ENCODE measurements around the gene CAPZA2. TPM values are rescaled to one million over a fixed set of nuclear protein-coding genes. Genes with fewer than 3 reads are reported as not detected.
"Not testable (repeated sequence)": the region's sequence is repeated elsewhere in the genome, so short reads cannot be mapped to it uniquely, and the experiment has no call there.

Gene CAPZA2
- 10 to 100 TPM; 13.6 to 44.9 TPM for polyA plus RNA-seq

GRCh38 chr7:116862234-116862950, at the start of gene CAPZA2:
Gene CAPZA2, plus strand, starts transcription at chr7:116862587. Its CDS starts 25 bp downstream, at chr7:116862612.
- Histone ChIP-seq H3K9me3 (ENCODE audit: control insufficient read depth in 2 of 2, insufficient read depth in 1 of 2, low read depth in 1 of 2, low read length in 1 of 2) (no peaks in the 10 kb centered on the region), H3K27me3 (ENCODE audit: control insufficient read depth in 1 of 2, insufficient read depth in 2 of 2, low read length in 2 of 2) (no peaks in the 10 kb centered on the region), H3K27ac (ENCODE audit: low read depth in 2 of 2, low read length in 1 of 2) (peak within 1 kb of the TSS; percentile 96 to 99), H3K36me3 (ENCODE audit: control insufficient read depth in 2 of 2, insufficient read depth in 2 of 2, low read length in 1 of 2) (no peaks in the 10 kb centered on the region), H3K4me1 (ENCODE audit: control insufficient read depth in 2 of 2, insufficient read depth in 2 of 2, low read length in 1 of 2) (no peaks in the 10 kb centered on the region), H3K4me3 (ENCODE audit: low read depth in 1 of 2, low read length in 2 of 2) (peak within 1 kb of the TSS; percentile 88 to 99)
- WGBS, 2 donors, result 0 to 1% methylated on average over 56 to 80 of the region's 80 CpGs

- Histone ChIP-seq H3K4me3 (ENCODE audit: low read depth in 1 of 2, low read length in 2 of 2) (no peak overlapping the region), H3K9me3 (ENCODE audit: control insufficient read depth in 2 of 2, insufficient read depth in 1 of 2, low read depth in 1 of 2, low read length in 1 of 2) (no peaks in the 10 kb centered on the region), H3K27me3 (ENCODE audit: control insufficient read depth in 1 of 2, insufficient read depth in 2 of 2, low read length in 2 of 2) (no peaks in the 10 kb centered on the region), H3K36me3 (ENCODE audit: control insufficient read depth in 2 of 2, insufficient read depth in 2 of 2, low read length in 1 of 2) (no peaks in the 10 kb centered on the region), H3K27ac (ENCODE audit: low read depth in 2 of 2, low read length in 1 of 2) (no peak overlapping the region), H3K4me1 (ENCODE audit: control insufficient read depth in 2 of 2, insufficient read depth in 2 of 2, low read length in 1 of 2) (no peaks in the 10 kb centered on the region)
- WGBS, 2 donors, result 58 to 75% methylated on average over 2 of the region's 2 CpGs
These were observed 49.5 kb upstream of the CAPZA2 start for GRCh38 chr7:116812860-116813259.

- 87 to 93% methylated on average over 3 of the region's 3 CpGs for WGBS, 2 donors
- not testable (repeated sequence) for H3K27ac ChIP-seq (ENCODE audit: low read depth in 2 of 2, low read length in 1 of 2); H3K4me1 ChIP-seq (ENCODE audit: control insufficient read depth in 2 of 2, insufficient read depth in 2 of 2, low read length in 1 of 2)
These were observed 49.0 kb upstream of the CAPZA2 start for GRCh38 chr7:116813371-116813770.

GRCh38 chr7:116815041-116815440, 47.3 kb upstream of the CAPZA2 start:
- Histone ChIP-seq H3K27ac (ENCODE audit: low read depth in 2 of 2, low read length in 1 of 2) (no peak overlapping the region), H3K4me3 (ENCODE audit: low read depth in 1 of 2, low read length in 2 of 2) (no peak overlapping the region), H3K9me3 (ENCODE audit: control insufficient read depth in 2 of 2, insufficient read depth in 1 of 2, low read depth in 1 of 2, low read length in 1 of 2) (no peaks in the 10 kb centered on the region), H3K27me3 (ENCODE audit: control insufficient read depth in 1 of 2, insufficient read depth in 2 of 2, low read length in 2 of 2) (no peaks in the 10 kb centered on the region), H3K4me1 (ENCODE audit: control insufficient read depth in 2 of 2, insufficient read depth in 2 of 2, low read length in 1 of 2) (no peaks in the 10 kb centered on the region), H3K36me3 (ENCODE audit: control insufficient read depth in 2 of 2, insufficient read depth in 2 of 2, low read length in 1 of 2) (no peaks in the 10 kb centered on the region)
- WGBS, 2 donors, result 76 to 77% methylated on average over 3 of the region's 3 CpGs

More at GRCh38 chr7:116813371-116813770, 49.0 kb upstream of the CAPZA2 start:
- not testable (repeated sequence) for H3K36me3 ChIP-seq (ENCODE audit: control insufficient read depth in 2 of 2, insufficient read depth in 2 of 2, low read length in 1 of 2); H3K27me3 ChIP-seq (ENCODE audit: control insufficient read depth in 1 of 2, insufficient read depth in 2 of 2, low read length in 2 of 2); H3K9me3 ChIP-seq (ENCODE audit: control insufficient read depth in 2 of 2, insufficient read depth in 1 of 2, low read depth in 1 of 2, low read length in 1 of 2); H3K4me3 ChIP-seq (ENCODE audit: low read depth in 1 of 2, low read length in 2 of 2)

- H3K27me3 ChIP-seq (ENCODE audit: control insufficient read depth in 1 of 2, insufficient read depth in 2 of 2, low read length in 2 of 2), result no peaks in the 10 kb centered on the region
- no peaks in the 10 kb centered on the region for H3K36me3 ChIP-seq (ENCODE audit: control insufficient read depth in 2 of 2, insufficient read depth in 2 of 2, low read length in 1 of 2)
- H3K9me3 ChIP-seq (ENCODE audit: control insufficient read depth in 2 of 2, insufficient read depth in 1 of 2, low read depth in 1 of 2, low read length in 1 of 2), result no peaks in the 10 kb centered on the region
- 93 to 95% methylated on average over 3 of the region's 3 CpGs for WGBS, 2 donors
- no peak overlapping the region for H3K4me3 ChIP-seq (ENCODE audit: low read depth in 1 of 2, low read length in 2 of 2)
- H3K27ac ChIP-seq (ENCODE audit: low read depth in 2 of 2, low read length in 1 of 2), result no peak overlapping the region
- no peaks in the 10 kb centered on the region for H3K4me1 ChIP-seq (ENCODE audit: control insufficient read depth in 2 of 2, insufficient read depth in 2 of 2, low read length in 1 of 2)
These were observed 42.2 kb upstream of the CAPZA2 start for GRCh38 chr7:116820149-116820548.

GRCh38 chr7:116821647-116822046, 40.7 kb upstream of the CAPZA2 start:
- not testable (repeated sequence) for H3K36me3 ChIP-seq (ENCODE audit: control insufficient read depth in 2 of 2, insufficient read depth in 2 of 2, low read length in 1 of 2); H3K4me1 ChIP-seq (ENCODE audit: control insufficient read depth in 2 of 2, insufficient read depth in 2 of 2, low read length in 1 of 2); H3K27ac ChIP-seq (ENCODE audit: low read depth in 2 of 2, low read length in 1 of 2); H3K9me3 ChIP-seq (ENCODE audit: control insufficient read depth in 2 of 2, insufficient read depth in 1 of 2, low read depth in 1 of 2, low read length in 1 of 2); H3K4me3 ChIP-seq (ENCODE audit: low read depth in 1 of 2, low read length in 2 of 2); H3K27me3 ChIP-seq (ENCODE audit: control insufficient read depth in 1 of 2, insufficient read depth in 2 of 2, low read length in 2 of 2)
- WGBS, 2 donors, result 94 to 97% methylated on average over 4 of the region's 4 CpGs

GRCh38 chr7:116824449-116824848, 37.9 kb upstream of the CAPZA2 start:
- Histone ChIP-seq H3K27me3 (ENCODE audit: control insufficient read depth in 1 of 2, insufficient read depth in 2 of 2, low read length in 2 of 2) (no peaks in the 10 kb centered on the region), H3K4me1 (ENCODE audit: control insufficient read depth in 2 of 2, insufficient read depth in 2 of 2, low read length in 1 of 2) (no peaks in the 10 kb centered on the region), H3K27ac (ENCODE audit: low read depth in 2 of 2, low read length in 1 of 2) (no peak overlapping the region), H3K36me3 (ENCODE audit: control insufficient read depth in 2 of 2, insufficient read depth in 2 of 2, low read length in 1 of 2) (no peaks in the 10 kb centered on the region), H3K9me3 (ENCODE audit: control insufficient read depth in 2 of 2, insufficient read depth in 1 of 2, low read depth in 1 of 2, low read length in 1 of 2) (no peaks in the 10 kb centered on the region), H3K4me3 (ENCODE audit: low read depth in 1 of 2, low read length in 2 of 2) (no peak overlapping the region)

GRCh38 chr7:116828281-116828680, 34.1 kb upstream of the CAPZA2 start:
- Histone ChIP-seq H3K27me3 (ENCODE audit: control insufficient read depth in 1 of 2, insufficient read depth in 2 of 2, low read length in 2 of 2) (no peaks in the 10 kb centered on the region), H3K4me3 (ENCODE audit: low read depth in 1 of 2, low read length in 2 of 2) (no peak overlapping the region), H3K9me3 (ENCODE audit: control insufficient read depth in 2 of 2, insufficient read depth in 1 of 2, low read depth in 1 of 2, low read length in 1 of 2) (no peaks in the 10 kb centered on the region), H3K27ac (ENCODE audit: low read depth in 2 of 2, low read length in 1 of 2) (no peak overlapping the region), H3K36me3 (ENCODE audit: control insufficient read depth in 2 of 2, insufficient read depth in 2 of 2, low read length in 1 of 2) (no peaks in the 10 kb centered on the region), H3K4me1 (ENCODE audit: control insufficient read depth in 2 of 2, insufficient read depth in 2 of 2, low read length in 1 of 2) (no peaks in the 10 kb centered on the region)
- 94 to 98% methylated on average over 4 of the region's 4 CpGs for WGBS, 2 donors

GRCh38 chr7:116829041-116829440, 33.3 kb upstream of the CAPZA2 start:
- Histone ChIP-seq H3K9me3 (ENCODE audit: control insufficient read depth in 2 of 2, insufficient read depth in 1 of 2, low read depth in 1 of 2, low read length in 1 of 2) (no peaks in the 10 kb centered on the region), H3K36me3 (ENCODE audit: control insufficient read depth in 2 of 2, insufficient read depth in 2 of 2, low read length in 1 of 2) (no peaks in the 10 kb centered on the region), H3K4me3 (ENCODE audit: low read depth in 1 of 2, low read length in 2 of 2) (no peak overlapping the region), H3K4me1 (ENCODE audit: control insufficient read depth in 2 of 2, insufficient read depth in 2 of 2, low read length in 1 of 2) (no peaks in the 10 kb centered on the region), H3K27me3 (ENCODE audit: control insufficient read depth in 1 of 2, insufficient read depth in 2 of 2, low read length in 2 of 2) (no peaks in the 10 kb centered on the region), H3K27ac (ENCODE audit: low read depth in 2 of 2, low read length in 1 of 2) (no peak overlapping the region)
- 66 to 71% methylated on average over 3 of the region's 3 CpGs for WGBS, 2 donors

- Histone ChIP-seq H3K4me1 (ENCODE audit: control insufficient read depth in 2 of 2, insufficient read depth in 2 of 2, low read length in 1 of 2) (no peaks in the 10 kb centered on the region), H3K27me3 (ENCODE audit: control insufficient read depth in 1 of 2, insufficient read depth in 2 of 2, low read length in 2 of 2) (no peaks in the 10 kb centered on the region), H3K27ac (ENCODE audit: low read depth in 2 of 2, low read length in 1 of 2) (no peak overlapping the region), H3K9me3 (ENCODE audit: control insufficient read depth in 2 of 2, insufficient read depth in 1 of 2, low read depth in 1 of 2, low read length in 1 of 2) (no peaks in the 10 kb centered on the region), H3K36me3 (ENCODE audit: control insufficient read depth in 2 of 2, insufficient read depth in 2 of 2, low read length in 1 of 2) (no peaks in the 10 kb centered on the region), H3K4me3 (ENCODE audit: low read depth in 1 of 2, low read length in 2 of 2) (no peak overlapping the region)
These were observed 32.9 kb upstream of the CAPZA2 start for GRCh38 chr7:116829493-116829892.
